K562 (cell line): ENCODE data around the gene RPE. TPM values are rescaled to one million over a fixed set of nuclear protein-coding genes. Genes with fewer than 3 reads are reported as not detected.

Experiments used
- KAT8 ChIP-seq: fragments of 450-650 bp; IDR thresholded peaks from 2 replicates; pipeline ENCODE4 v1.6.1; 2016; ENCODE audit warnings: low read depth, mild to moderate bottlenecking
- MBD1 ChIP-seq: fragments of 250-450 bp; sonication (Bioruptor Pico); IDR thresholded peaks from 2 replicates; pipeline ENCODE4 v1.8.0; 2022; ENCODE audit warnings: inconsistent platforms
- MXD1 ChIP-seq: fragments of 250-450 bp; sonication (Bioruptor Pico); IDR thresholded peaks from 2 replicates; pipeline ENCODE4 v1.8.0; 2021; ENCODE audit warnings: borderline replicate concordance, mild to moderate bottlenecking, moderate library complexity; ENCODE audit not compliant: poor library complexity, severe bottlenecking
- PKNOX1 ChIP-seq: fragments of 450-650 bp; IDR thresholded peaks from 2 replicates; pipeline ENCODE4 v1.6.1; 2016
- RAD21 ChIP-seq, 2 experiments: fragments of 250-450 bp in 1 of 2; fragments of 450-650 bp in 1 of 2; sonication (Bioruptor Pico) in 1 of 2; formaldehyde crosslinking in 1 of 2; IDR thresholded peaks in 1 of 2; conservative IDR thresholded peaks in 1 of 2; 2 replicates each; pipeline versions ENCODE4 v1.4.0 to v1.8.0; 2020 to 2022; ENCODE audit warnings: mild to moderate bottlenecking in 2 of 2, moderate library complexity in 1 of 2
- RBM14 ChIP-seq: fragments of 200-400 bp; formaldehyde crosslinking; IDR thresholded peaks from 2 replicates; pipeline ENCODE4 v1.6.1; 2018; ENCODE audit warnings: low read depth, mild to moderate bottlenecking, low read length, moderate library complexity, borderline replicate concordance; ENCODE audit not compliant: insufficient read depth
- SIN3B ChIP-seq: fragments of 450-650 bp; IDR thresholded peaks from 2 replicates; pipeline ENCODE4 v1.6.1; 2017; ENCODE audit warnings: low read depth, mild to moderate bottlenecking, moderate library complexity
- ZNF184 ChIP-seq: sonication (generic); formaldehyde crosslinking; IDR thresholded peaks from 2 replicates; pipeline ENCODE4 v1.5.0; 2020; ENCODE audit warnings: missing genetic modification reagents
- ZNF197 ChIP-seq: fragments of 200-800 bp; sonication (Bioruptor generic); IDR thresholded peaks from 2 replicates; pipeline ENCODE4 v1.6.1; 2016; ENCODE audit warnings: low read depth, missing genetic modification characterization, missing compliant biosample characterization
- ZNF263 ChIP-seq: sonication (generic); formaldehyde crosslinking; IDR thresholded peaks from 2 replicates; pipeline ENCODE4 v1.8.0; 2022; ENCODE audit warnings: mild to moderate bottlenecking, missing genetic modification reagents, borderline replicate concordance
- ZNF274 ChIP-seq: IDR thresholded peaks from 2 replicates; pipeline ENCODE4 v1.6.1; 2011; ENCODE audit warnings: low read depth, mild to moderate bottlenecking, low read length, moderate library complexity, borderline replicate concordance
- polyA plus RNA-seq, 8 experiments: library from polyadenylated mRNA; depleted of rRNA in 4 of 8; stranded (reverse) in 5 of 8; unstranded in 3 of 8; fragments of >200 nt; fragmentation: Nextera tagmentation in 2 of 8; fragmentation: Illumina TruSeq in 1 of 8; extraction: Ambion mirVana in 2 of 8; extraction: Trizol in 1 of 8; gene quantifications; 2 replicates each; pipeline versions ENCODE4 v1.2.1 to v1.2.3, GENCODE V29; 2011 to 2014; ENCODE audit warnings: inconsistent platforms in 1 of 8, missing spikeins in 1 of 8
- total RNA-seq, 7 experiments: library from RNA; depleted of rRNA in 6 of 7; stranded (reverse); fragments of >200 nt in 6 of 7; fragmentation: Illumina TruSeq in 2 of 7; extraction: Trizol in 2 of 7; gene quantifications; 2 replicates each; pipeline versions ENCODE4 v1.2.1 to v1.2.3, GENCODE V29; 2011 to 2021; ENCODE audit warnings: low replicate concordance in 1 of 7
- TF ChIP-seq, protein P1 (sequence below): sonication (generic); formaldehyde crosslinking; IDR thresholded peaks from 2 replicates; pipeline ENCODE4 v1.8.1; 2023; ENCODE audit warnings: missing genetic modification reagents, mild to moderate bottlenecking, borderline replicate concordance
- TF ChIP-seq, protein P2 (sequence below): sonication (generic); formaldehyde crosslinking; IDR thresholded peaks from 2 replicates; pipeline ENCODE4 v1.8.0; 2022; ENCODE audit warnings: mild to moderate bottlenecking, low read depth, missing genetic modification reagents
- TF ChIP-seq, protein P3 (sequence below): sonication (generic); formaldehyde crosslinking; IDR thresholded peaks from 2 replicates; pipeline ENCODE4 v1.8.0; 2023; ENCODE audit warnings: mild to moderate bottlenecking, missing genetic modification reagents

RPE gene
- total and polyA plus RNA-seq, 9 of the 15 experiments (the other 6 are each of a cell fraction or from before 2014, with no cell fraction given), result 33.5 to 65.3 (median 50.4) TPM

DNA sequence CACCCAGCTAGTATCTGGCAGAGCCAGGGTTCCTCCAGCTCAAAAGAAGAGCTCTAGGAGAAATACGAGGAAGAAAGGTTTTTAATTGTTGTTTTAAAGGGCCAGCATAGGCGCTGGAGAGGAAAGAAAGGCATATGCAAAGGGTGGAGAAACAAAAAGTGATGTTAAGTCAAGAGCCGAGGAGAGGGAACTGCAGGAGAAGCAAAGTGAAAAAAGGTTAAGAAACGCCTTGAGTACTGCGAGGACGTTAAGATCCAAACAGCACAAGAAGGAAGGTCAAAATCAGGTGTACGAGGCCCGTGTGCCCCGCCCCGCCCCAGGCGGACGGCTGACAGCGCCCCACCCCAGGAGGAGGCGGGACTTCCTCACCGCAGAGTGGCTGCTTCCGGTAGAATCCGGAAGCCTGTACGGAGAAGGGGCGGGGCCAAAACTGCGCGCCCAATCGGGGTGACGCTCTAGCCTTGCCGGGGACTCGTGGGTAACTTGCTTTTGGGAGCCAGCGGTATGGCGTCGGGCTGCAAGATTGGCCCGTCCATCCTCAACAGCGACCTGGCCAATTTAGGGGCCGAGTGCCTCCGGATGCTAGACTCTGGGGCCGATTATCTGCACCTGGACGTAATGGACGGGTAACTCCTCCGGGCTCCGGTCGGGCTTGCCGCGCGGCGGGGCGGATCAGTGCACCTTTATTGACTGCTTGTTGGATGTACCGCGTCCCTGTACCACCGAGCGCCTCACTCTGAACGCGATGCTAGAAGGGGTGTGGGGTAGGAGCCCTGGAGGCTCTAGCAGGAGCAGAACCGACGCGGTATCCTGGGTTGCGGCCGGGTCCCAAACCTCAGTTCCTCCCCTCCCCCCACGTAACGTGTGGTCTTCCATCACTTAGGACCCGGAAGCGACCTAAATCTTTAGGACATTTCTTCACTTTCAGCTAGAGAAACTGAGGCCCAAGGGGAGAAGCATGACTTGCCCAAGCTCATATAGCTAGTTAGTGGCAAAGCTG, at the start of gene RPE (continued):
- TF ChIP-seq, protein P1, sequence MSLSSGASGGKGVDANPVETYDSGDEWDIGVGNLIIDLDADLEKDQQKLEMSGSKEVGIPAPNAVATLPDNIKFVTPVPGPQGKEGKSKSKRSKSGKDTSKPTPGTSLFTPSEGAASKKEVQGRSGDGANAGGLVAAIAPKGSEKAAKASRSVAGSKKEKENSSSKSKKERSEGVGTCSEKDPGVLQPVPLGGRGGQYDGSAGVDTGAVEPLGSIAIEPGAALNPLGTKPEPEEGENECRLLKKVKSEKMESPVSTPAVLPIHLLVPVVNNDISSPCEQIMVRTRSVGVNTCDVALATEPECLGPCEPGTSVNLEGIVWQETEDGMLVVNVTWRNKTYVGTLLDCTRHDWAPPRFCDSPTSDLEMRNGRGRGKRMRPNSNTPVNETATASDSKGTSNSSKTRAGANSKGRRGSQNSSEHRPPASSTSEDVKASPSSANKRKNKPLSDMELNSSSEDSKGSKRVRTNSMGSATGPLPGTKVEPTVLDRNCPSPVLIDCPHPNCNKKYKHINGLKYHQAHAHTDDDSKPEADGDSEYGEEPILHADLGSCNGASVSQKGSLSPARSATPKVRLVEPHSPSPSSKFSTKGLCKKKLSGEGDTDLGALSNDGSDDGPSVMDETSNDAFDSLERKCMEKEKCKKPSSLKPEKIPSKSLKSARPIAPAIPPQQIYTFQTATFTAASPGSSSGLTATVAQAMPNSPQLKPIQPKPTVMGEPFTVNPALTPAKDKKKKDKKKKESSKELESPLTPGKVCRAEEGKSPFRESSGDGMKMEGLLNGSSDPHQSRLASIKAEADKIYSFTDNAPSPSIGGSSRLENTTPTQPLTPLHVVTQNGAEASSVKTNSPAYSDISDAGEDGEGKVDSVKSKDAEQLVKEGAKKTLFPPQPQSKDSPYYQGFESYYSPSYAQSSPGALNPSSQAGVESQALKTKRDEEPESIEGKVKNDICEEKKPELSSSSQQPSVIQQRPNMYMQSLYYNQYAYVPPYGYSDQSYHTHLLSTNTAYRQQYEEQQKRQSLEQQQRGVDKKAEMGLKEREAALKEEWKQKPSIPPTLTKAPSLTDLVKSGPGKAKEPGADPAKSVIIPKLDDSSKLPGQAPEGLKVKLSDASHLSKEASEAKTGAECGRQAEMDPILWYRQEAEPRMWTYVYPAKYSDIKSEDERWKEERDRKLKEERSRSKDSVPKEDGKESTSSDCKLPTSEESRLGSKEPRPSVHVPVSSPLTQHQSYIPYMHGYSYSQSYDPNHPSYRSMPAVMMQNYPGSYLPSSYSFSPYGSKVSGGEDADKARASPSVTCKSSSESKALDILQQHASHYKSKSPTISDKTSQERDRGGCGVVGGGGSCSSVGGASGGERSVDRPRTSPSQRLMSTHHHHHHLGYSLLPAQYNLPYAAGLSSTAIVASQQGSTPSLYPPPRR, result no peak
- TF ChIP-seq ZNF184, result no peak
- TF ChIP-seq KAT8, result no peak
- TF ChIP-seq MBD1, result no peak
- no peak for TF ChIP-seq ZNF263 (CRISPR knock-in tag)
- no peak for TF ChIP-seq RAD21 (CRISPR knock-in tag; conservative IDR thresholded peaks at IDR 0.05 in 1 of 2, IDR thresholded peaks at IDR 0.05 in 1 of 2)
- TF ChIP-seq, protein P2, sequence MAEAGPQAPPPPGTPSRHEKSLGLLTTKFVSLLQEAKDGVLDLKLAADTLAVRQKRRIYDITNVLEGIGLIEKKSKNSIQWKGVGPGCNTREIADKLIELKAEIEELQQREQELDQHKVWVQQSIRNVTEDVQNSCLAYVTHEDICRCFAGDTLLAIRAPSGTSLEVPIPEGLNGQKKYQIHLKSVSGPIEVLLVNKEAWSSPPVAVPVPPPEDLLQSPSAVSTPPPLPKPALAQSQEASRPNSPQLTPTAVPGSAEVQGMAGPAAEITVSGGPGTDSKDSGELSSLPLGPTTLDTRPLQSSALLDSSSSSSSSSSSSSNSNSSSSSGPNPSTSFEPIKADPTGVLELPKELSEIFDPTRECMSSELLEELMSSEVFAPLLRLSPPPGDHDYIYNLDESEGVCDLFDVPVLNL (CRISPR knock-in tag), result no peak
- no peak for TF ChIP-seq ZNF274
- no peak for TF ChIP-seq ZNF197 (CRISPR knock-in tag)
- no peak for TF ChIP-seq RBM14
- TF ChIP-seq, protein P3, sequence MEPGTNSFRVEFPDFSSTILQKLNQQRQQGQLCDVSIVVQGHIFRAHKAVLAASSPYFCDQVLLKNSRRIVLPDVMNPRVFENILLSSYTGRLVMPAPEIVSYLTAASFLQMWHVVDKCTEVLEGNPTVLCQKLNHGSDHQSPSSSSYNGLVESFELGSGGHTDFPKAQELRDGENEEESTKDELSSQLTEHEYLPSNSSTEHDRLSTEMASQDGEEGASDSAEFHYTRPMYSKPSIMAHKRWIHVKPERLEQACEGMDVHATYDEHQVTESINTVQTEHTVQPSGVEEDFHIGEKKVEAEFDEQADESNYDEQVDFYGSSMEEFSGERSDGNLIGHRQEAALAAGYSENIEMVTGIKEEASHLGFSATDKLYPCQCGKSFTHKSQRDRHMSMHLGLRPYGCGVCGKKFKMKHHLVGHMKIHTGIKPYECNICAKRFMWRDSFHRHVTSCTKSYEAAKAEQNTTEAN (CRISPR knock-in tag), result no peak
- TF ChIP-seq SIN3B, result peak; percentile 72
- TF ChIP-seq MXD1 (CRISPR knock-in tag), result no peak
- peak; percentile 76 for TF ChIP-seq PKNOX1
